CD4-positive, alpha-beta T cell treated with Interleukin-21 for 1 hour (primary cell): Measurements from ENCODE around the gene UQCR11.

Experiments used
- DNase-seq: peaks from one replicate; pipeline ENCODE4 v3.0.0-alpha.2; 2020

Gene UQCR11

DNA sequence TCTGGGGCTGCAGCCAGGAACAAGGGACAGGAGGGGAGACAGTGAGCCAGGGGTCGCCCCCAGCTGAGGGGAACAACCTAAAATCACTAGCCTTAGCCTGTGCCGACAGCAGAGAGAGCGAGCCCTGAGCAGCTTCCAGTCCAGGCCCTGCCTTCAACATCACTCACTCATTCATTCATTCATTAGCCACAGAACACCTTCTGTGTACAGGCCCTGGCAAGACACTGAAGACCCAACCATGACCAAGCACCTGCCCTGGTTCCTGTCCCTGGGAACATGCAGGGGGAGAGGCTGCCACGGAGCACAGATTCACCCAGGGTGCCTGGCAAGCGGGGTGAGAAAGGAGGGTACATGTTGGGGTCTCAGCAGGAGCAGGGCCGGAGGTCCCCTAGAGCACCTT lies 42.0 kb downstream of the UQCR11 start:
- no peak for DNase-seq

DNA sequence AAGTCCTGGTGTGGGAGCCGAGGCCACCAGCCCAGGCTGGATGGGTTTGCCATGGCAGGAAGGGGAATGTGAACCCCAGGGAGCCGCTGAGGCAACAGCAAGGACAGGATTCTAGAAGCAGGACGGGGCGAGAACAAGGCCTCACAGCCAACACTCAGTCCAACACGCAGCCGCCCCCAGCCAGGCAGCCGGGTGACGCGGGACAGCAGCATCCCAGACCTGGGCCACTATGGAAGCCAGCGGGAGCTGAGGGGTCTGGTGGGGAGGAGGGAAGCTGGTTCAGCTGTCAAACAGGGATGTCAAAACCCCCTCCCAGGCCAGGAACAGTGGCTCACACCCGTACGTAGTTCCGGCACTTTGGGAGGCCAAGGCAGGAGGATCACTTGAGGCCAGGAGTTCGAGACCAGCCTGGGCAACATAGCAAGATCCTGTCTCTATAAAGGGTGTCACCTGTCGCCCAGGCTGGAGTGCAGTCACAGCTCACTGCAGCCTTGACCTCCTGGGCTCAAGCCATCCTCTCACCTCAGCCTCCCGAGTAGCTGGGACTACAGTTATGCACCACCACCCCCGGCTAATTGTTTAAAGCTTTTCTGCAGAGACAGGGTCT lies 43.9 kb downstream of the UQCR11 start:
- no peak for DNase-seq

DNA sequence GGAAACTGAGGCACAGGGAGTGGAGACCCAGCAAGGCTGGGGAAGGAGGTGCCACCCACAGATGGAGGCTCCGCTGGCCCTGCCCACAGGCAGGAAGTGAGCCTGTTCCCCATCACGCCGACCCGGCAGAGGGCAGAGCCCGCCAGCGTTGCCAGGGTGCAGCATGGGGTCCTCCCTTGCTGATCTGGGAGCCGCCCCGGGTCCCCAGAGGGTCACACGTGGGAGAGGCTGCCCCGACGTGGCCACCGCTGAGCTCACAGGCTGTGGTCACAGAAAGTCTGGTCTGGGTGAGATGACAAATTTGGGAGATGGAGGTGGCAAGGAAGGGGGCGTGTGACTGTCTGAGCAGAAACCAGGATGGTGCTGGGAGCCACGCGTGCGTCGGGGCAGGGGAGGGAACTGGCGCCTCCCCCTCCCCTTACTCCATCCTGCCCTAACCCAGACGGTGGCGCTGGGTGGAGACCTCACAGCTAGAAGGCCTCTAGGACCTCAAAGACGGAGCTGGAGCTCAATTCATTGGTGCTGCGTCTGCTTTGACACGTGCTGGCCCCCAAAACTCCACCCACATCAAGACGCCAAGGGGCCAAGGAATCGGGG lies 44.9 kb downstream of the UQCR11 start:
- DNase-seq, result no peak

DNA sequence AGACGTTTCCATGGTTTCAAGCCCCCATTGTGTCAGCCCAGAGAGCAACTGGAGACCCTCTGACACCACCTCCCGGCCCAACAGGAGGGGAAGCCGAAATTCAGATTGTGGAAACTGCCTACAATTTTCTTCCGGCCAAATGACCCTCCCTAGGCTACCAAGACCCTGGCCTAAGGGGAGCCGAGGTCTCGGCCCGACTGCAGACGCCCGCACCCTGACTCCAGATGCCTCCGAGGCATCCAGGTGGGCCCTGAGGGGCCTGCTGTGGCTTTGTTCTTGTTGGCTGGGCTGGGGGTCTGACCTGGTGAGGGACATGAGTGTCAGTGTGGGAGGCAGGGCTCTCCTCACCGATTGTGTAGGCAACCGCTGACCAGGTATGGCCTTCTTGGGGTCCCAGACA lies 46.7 kb downstream of the UQCR11 start:
- no peak for DNase-seq

DNA sequence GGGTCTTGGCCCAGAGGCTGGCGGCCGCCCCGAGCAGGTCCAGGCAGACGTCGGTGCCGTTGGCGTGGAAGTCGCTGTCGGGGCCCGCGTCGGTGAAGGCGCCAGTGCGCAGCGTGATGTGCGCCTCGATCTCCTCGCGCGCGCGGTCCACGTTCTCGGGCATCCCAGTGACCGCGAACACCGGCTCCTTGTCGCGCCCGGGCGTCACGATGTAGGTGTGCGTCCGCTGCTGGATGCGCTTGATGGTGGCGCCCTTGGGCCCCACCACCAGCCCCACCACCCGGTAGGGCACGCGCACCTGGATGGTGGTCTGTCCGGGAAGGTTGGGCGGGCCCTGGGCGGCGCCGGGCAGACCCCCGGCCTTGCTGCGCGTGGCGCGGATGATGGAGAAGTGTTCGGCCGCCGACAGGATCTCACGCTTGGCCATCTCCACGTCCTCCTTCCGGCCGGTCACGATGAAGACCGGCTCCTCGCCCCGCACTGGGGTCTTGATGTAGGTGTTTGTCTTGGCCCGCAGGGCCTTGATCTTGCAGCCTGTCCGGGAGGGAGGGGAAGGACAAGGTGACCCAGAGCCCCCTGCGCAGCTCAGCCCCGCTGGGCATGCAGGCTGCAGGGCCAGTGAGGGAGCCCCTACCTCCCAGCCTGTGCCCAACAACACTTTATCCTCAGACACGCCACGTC lies 48.7 kb downstream of the UQCR11 start:
- no peak for DNase-seq

DNA sequence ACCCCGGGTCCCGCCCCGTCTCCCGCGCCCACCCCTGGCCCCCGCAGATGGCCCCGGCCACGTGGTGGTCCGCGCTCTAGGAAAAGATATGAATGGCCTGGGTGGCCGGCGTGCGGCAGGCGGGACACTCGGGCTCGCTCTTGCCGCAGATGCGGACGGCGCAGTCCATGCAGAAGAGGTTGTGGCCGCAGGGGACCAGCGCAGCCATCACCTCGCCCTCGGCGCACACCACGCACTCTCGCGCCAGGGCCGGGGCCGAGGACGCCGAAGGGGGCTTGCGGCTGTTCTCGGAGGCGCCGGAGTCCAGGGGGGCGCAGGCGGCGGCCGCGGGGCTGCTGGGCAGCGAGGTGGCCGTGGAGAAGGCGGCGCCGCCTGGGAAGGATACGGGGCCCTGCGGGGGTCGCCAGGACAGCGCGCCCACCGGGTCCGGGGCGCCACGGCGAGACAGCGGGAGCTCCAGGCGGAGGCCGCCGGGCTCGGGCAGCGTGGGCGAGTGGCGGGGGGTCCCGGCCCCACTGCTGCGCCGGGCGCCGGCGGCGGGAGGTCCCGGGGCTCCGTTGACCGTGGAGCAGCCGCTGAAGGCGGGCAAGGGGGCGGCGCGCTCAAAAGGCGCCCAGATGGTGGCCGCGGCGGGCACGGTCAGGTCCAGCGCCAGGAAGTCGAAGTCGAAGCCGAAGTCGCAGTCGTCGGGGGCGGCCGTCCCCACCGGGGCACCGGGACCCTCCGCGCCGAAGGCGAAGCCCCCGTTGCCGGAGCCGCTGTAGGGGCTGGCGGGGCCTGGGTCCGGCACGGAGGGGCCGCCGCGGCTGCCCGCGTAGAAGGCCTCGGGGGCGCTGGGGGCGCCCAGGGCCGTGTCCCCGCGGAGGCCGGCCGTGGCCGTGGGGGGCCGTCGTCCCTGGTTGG lies 49.5 kb downstream of the UQCR11 start:
- DNase-seq, result no peak

DNA sequence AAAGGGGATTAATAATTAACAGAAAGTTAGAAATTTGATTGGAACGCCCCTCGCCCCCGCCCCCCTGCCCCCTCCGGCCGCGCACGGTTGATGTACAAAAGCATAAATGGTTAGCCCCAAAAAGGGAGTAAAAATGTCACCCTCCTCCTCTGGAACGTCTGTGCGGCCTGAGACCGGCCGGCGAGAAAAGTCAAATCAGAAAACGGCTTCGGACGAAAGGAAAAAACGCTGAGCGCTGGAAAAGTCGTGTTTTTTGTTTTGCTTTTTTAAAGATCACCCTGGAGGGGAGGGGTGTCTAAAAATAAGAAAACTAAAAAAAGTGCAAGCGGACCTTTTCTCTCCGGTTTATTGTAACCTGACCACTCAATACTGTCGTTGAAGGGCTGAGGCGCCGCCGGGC lies 50.3 kb downstream of the UQCR11 start:
- no peak for DNase-seq

DNA sequence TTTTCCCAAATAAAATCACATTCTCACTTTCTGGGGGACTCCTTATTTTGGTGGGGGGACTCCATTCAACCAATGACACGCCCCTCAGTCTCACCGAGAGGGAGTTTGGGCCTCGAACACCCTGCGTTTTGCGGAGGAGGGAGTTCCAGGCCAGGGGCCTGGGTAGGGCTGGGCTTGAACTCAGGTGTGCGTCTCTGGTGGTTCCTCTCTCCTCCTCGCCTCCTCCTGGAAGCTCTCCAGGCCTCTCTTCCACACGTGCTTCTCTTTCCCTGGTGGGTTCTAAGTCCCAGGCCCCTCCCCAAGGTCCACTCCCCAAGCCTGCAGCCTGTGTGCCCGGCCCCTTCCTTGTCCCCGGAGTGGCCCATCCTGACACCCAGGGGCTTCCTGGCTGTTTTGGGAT lies 51.8 kb downstream of the UQCR11 start:
- no peak for DNase-seq

DNA sequence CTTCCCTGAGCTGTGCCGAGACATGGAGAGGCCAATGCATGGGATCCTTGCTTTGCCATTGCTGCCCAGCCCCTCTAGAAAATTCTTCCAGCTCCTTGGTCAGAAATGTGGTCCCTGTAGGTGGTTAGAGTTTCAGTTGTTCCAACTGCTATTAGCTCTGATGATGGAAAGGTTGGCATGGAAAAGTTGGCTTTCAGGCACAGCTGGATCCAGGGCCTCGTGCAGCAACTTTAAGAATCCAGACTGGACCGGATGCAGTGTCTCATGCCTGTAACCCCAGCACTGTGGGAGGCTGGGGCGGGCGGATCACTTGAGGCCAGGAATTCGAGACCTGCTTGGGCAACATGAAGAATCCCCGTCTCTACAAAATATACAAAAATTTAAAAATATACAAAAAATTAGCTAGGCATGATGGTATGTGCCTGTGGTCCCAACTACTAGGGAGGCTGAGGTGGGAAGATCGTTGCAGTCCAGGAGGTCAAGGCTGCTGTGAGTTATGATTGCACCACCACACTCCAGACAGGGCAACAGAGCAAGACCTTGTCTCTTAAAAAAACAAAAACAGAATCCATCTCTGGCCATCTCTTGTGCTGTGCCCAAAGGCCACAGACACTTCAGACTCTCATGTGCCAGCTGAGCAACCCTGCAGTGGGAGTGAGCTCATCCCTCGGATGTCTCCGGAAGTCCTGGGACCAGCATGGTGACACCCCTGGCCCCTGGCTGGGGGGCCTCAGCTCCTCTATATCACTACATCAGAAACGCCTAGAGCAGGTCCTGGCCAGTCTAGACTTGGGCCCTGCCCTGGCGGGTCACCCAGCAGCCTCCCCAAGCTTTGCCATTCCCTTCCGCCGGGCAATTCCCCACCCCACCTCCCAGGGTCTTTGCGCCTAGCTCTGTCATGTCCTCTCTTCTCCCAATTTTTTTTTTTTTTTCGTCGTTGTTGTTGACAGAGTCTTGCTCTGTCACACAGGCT lies 53.9 kb downstream of the UQCR11 start:
- no peak for DNase-seq

DNA sequence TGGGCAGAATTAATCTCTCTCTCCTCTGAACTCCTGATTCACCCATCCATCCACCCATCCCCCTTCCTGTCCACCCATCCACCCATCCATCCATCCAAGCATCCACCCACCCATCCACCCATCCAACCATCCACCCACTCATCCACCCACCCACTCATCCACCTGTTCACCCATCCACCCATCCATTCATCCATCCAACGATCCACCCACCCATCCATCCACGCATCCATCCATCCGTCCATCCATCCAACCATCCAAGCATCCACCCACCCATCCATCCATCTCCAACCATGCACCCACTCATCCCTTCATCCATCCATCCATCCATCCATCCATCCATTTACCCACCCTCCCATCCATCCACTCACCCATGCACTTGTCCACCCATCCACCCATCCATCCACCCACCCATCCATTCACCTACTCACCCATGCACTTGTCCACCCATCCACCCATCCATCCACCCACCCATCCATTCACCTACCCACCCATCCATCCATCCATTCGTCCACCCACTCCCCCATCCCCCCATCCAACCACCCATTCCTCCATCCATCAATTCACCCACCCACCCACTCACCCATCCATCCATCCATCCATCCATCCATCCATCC lies 55.8 kb downstream of the UQCR11 start:
- no peak for DNase-seq
